Adrenal gland (tissue), 12 donors: Measurements from ENCODE around the gene TM9SF4. TPM values are rescaled to one million over a fixed set of nuclear protein-coding genes. Genes with fewer than 3 reads are reported as not detected.

ENCODE experiments used
- DNase-seq, 7 donors: peaks; one replicate each; pipeline ENCODE4 v3.0.0-alpha.2; 2019 to 2020
- H3K27ac ChIP-seq, 5 donors: fragments of 200-600 bp; sonication (generic) in 4 of 5; 1 replicate in 3 of 5; 2 replicates in 2 of 5; pipeline versions ENCODE4 v1.5.1 to v1.8.0; 2016 to 2020; ENCODE audit warnings: mild to moderate bottlenecking in 1 of 5
- H3K27me3 ChIP-seq: fragments of 200-600 bp; 2 replicates; pipeline ENCODE4 v1.8.0; 2021
- H3K36me3 ChIP-seq, 2 donors: fragments of 200-600 bp; replicated peaks in 1 of 2; 1 replicate in 1 of 2; 2 replicates in 1 of 2; pipeline versions ENCODE4 v1.5.1 to v1.8.0; 2018 to 2022
- H3K4me1 ChIP-seq, 2 donors: fragments of 200-600 bp; replicated peaks in 1 of 2; 1 replicate in 1 of 2; 2 replicates in 1 of 2; pipeline versions ENCODE4 v1.5.1 to v1.8.0; 2018 to 2021
- H3K4me3 ChIP-seq, 4 donors: fragments of 200-600 bp; sonication (generic) in 3 of 4; one replicate each; pipeline ENCODE4 v1.5.1; 2016 to 2018
- H3K9me3 ChIP-seq, 3 donors: fragments of 200-600 bp; sonication (generic) in 1 of 3; replicated peaks in 1 of 3; 1 replicate in 2 of 3; 2 replicates in 1 of 3; pipeline versions ENCODE4 v1.5.1 to v1.8.0; 2016 to 2021
- CTCF ChIP-seq, 6 experiments: fragments of 450-650 bp in 4 of 6; fragments of 200-600 bp in 2 of 6; sonication (generic) in 1 of 6; IDR thresholded peaks; 1 replicate in 5 of 6; 2 replicates in 1 of 6; pipeline versions ENCODE4 v1.5.1 to v1.8.0; 2016 to 2021; ENCODE audit warnings: antibody characterized with exemption in 6 of 6, mild to moderate bottlenecking in 2 of 6, moderate library complexity in 1 of 6
- POLR2A ChIP-seq, 2 donors: fragments of 450-650 bp; IDR thresholded peaks; one replicate each; pipeline ENCODE4 v1.6.1; 2017; ENCODE audit warnings: antibody characterized with exemption in 2 of 2, mild to moderate bottlenecking in 2 of 2, moderate library complexity in 1 of 2
- WGBS, 4 donors: extraction: QIAGEN DNeasy Blood & Tissue Kit in 2 of 4; methylation state at CpG; one replicate each; pipeline versions ENCODE4 v1.1.5 to v1.1.7; 2013 to 2017; 5-methylcytosine and 5-hydroxymethylcytosine counted together
- intact Hi-C, 2 donors: fragments of 100-400 bp; cut with DNase I; formaldehyde crosslinking; loops; one replicate each; pipeline versions ENCODE4 v1.14.1 to v1.15.0; 2022 to 2023
- polyA plus RNA-seq, 3 donors: library from polyadenylated mRNA; stranded (reverse); fragments of 200-250 nt in 2 of 3; fragments of 350-450 nt in 1 of 3; fragmentation: Illumina TruSeq in 1 of 3; extraction: RNeasy Lipid Tissue Mini Kit (QIAGEN cat#74804) in 1 of 3; gene quantifications; one replicate each; pipeline ENCODE4 v1.2.3, GENCODE V29; 2013 to 2014
- total RNA-seq, 9 donors: library from RNA; depleted of rRNA in 4 of 9; stranded (reverse); fragments of >200 nt in 4 of 9; fragments of 120-200 nt in 1 of 9; fragmentation: NEBNext Ultra II Directional in 1 of 9; extraction: Animal tissue kit (Norgen Biotek cat#: 25700) in 1 of 9; gene quantifications; one replicate each; pipeline versions ENCODE4 v1.1.0 to v1.2.4, GENCODE V29; 2013 to 2023
- donor health status: healthy with polysubstance abuse.
- donor health status: Bipolar disorder and iron deficiency.
- donor health status: DM: yes; HTN: yes; CAD: no.
- donor health status: DM: no; HTN: no; CAD: no.
- donor health status: DM: no; HTN: no; CAD: no.
- donor health status: DM: yes; HTN: yes; CAD: no.

TM9SF4 gene
- total and polyA plus RNA-seq, 12 donors: 23.2 to 61.0 (median 46.1) TPM

DNA sequence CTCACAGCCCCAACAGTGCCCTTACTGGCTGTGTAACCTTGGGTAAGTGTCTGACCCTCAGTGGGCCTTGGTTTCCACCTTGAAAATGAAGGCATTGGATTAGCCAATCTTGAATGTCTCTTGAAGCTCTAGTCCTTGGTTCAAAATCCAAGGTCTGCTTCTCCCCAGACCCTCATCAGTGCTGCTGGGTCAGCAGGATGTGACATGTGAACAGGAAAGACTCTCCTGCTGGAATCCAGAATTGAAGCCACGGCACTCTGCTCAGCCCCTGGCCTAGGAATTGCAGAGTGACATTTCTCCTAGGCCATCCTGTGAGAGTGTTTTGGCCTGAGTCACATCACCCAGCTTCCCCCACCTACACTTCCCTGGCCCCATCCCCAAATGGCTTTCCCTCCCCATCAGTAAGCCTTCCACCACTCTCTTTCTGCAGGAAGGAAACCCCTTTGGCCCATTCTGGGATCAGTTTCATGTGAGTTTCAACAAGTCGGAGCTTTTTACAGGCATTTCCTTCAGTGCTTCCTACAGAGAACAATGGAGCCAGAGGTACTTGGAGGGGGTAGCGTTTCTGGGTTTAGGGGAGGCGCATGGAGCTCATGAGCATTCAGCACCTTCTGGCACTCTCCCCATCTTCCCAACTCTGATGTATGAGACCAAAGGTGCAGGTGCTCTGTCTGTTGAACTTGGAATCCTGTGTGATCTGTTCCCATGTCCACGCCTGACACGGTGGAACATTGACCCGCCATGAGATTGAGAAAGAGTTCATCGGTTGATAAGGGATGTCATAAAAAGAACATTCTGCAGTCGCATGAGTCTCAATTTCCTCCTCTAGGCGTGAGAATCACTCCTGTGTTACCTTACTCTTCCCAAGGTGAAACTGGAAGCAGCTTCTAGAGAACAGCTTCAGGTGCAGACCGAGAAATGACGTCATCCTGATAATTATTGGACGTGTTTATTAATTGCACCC lies 106.9 kb downstream of the TM9SF4 start:
- TF ChIP-seq CTCF (IDR thresholded peaks at IDR 0.05): no peak
- TF ChIP-seq POLR2A (IDR thresholded peaks at IDR 0.05): no peak
- no peak for DNase-seq
- intact Hi-C loops: no loop called here
- Histone ChIP-seq H3K9me3 (no peaks in the 10 kb centered on the region), H3K4me3 (no peak overlapping the region), H3K27me3 (no peaks in the 10 kb centered on the region), H3K27ac (no peak overlapping the region), H3K36me3 (peaks cover 0 to 30% of the 10 kb centered on the region in 2 donors), H3K4me1 (no peaks in the 10 kb centered on the region)
- 88 to 91% (median 90%) methylated on average over 13 of the region's 13 CpGs for WGBS, 4 donors

Other genes with a start within 250 kb of the TM9SF4 start
- gene DUSP15, start 239.2 kb upstream of the TM9SF4 start, total RNA-seq: 10 to 100 TPM in 2 of 9 donors, 1 to 10 TPM in 7; 2.6 to 16.1 (median 5.7) TPM
- gene DUSP15, start 239.2 kb upstream of the TM9SF4 start, polyA plus RNA-seq: 10 to 100 TPM in 2 of 3 donors, 1 to 10 TPM in 1; 2.4 to 17.6 (median 16.2) TPM
- under 1 TPM in 4 of 9 donors, not detected in 5; 0.14 to 0.33 (median 0.20) TPM for gene TTLL9, start 239.1 kb upstream of the TM9SF4 start, total RNA-seq
- under 1 TPM; 0.13 to 0.88 (median 0.40) TPM for gene TTLL9, start 239.1 kb upstream of the TM9SF4 start, polyA plus RNA-seq
- gene PDRG1, start 157.7 kb upstream of the TM9SF4 start, total RNA-seq: 10 to 100 TPM in 7 of 9 donors, 1 to 10 TPM in 2; 5.1 to 27.5 (median 14.4) TPM
- 10 to 100 TPM; 12.3 to 18.4 (median 14.0) TPM for gene PDRG1, start 157.7 kb upstream of the TM9SF4 start, polyA plus RNA-seq
- gene XKR7, start 141.6 kb upstream of the TM9SF4 start, total RNA-seq: under 1 TPM in 5 of 9 donors, not detected in 4; 0.04 to 0.56 (median 0.28) TPM
- gene XKR7, start 141.6 kb upstream of the TM9SF4 start, polyA plus RNA-seq: under 1 TPM; 0.07 to 0.49 (median 0.40) TPM
- 10 to 100 TPM in 1 of 9 donors, 1 to 10 TPM in 8; 3.8 to 28.2 (median 6.2) TPM for gene CCM2L, start 99.3 kb upstream of the TM9SF4 start, total RNA-seq
- 10 to 100 TPM in 2 of 3 donors, 1 to 10 TPM in 1; 2.2 to 21.3 (median 11.4) TPM for gene CCM2L, start 99.3 kb upstream of the TM9SF4 start, polyA plus RNA-seq
- 10 to 100 TPM in 7 of 9 donors, 1 to 10 TPM in 2; 3.7 to 49.8 (median 28.9) TPM for gene HCK, start 57.5 kb upstream of the TM9SF4 start, total RNA-seq
- gene HCK, start 57.5 kb upstream of the TM9SF4 start, polyA plus RNA-seq: 10 to 100 TPM in 2 of 3 donors, 1 to 10 TPM in 1; 9.9 to 15.0 (median 10.0) TPM
- gene PLAGL2, start 98.0 kb downstream of the TM9SF4 start, total RNA-seq: 1 to 10 TPM; 1.3 to 7.1 (median 5.6) TPM
- gene PLAGL2, start 98.0 kb downstream of the TM9SF4 start, polyA plus RNA-seq: 1 to 10 TPM; 2.1 to 4.1 (median 2.3) TPM
- gene POFUT1, start 98.2 kb downstream of the TM9SF4 start, total RNA-seq: 10 to 100 TPM; 23.7 to 45.5 (median 30.1) TPM
- gene POFUT1, start 98.2 kb downstream of the TM9SF4 start, polyA plus RNA-seq: 10 to 100 TPM in 2 of 3 donors, 1 to 10 TPM in 1; 8.5 to 27.3 (median 10.1) TPM
- gene KIF3B, start 167.9 kb downstream of the TM9SF4 start, total RNA-seq: 10 to 100 TPM; 22.9 to 49.4 (median 29.6) TPM
- 10 to 100 TPM in 2 of 3 donors, 1 to 10 TPM in 1; 8.4 to 62.1 (median 12.9) TPM for gene KIF3B, start 167.9 kb downstream of the TM9SF4 start, polyA plus RNA-seq
- 10 to 100 TPM; 26.4 to 77.7 (median 54.7) TPM for gene ASXL1, start 248.6 kb downstream of the TM9SF4 start, total RNA-seq
- gene ASXL1, start 248.6 kb downstream of the TM9SF4 start, polyA plus RNA-seq: 10 to 100 TPM; 19.9 to 59.3 (median 43.6) TPM